IgD-negative memory B cell (primary cell): ENCODE measurements around the gene WWOX. TPM values are rescaled to one million over a fixed set of nuclear protein-coding genes. Genes with fewer than 3 reads are reported as not detected.

Experiments
- H3K27ac Mint-ChIP-seq, 3 donors: one replicate each; pipeline ENCODE4 v1.8.0; 2020 to 2022; ENCODE audit warnings: mild to moderate bottlenecking in 3 of 3, mixed read lengths in 3 of 3, moderate library complexity in 1 of 3
- H3K27me3 Mint-ChIP-seq: one replicate; pipeline ENCODE4 v1.8.0; 2021; ENCODE audit warnings: mixed read lengths
- H3K36me3 Mint-ChIP-seq: one replicate; pipeline ENCODE4 v1.8.0; 2020; ENCODE audit warnings: mild to moderate bottlenecking, mixed read lengths
- H3K4me1 Mint-ChIP-seq, 3 donors: one replicate each; pipeline ENCODE4 v1.8.0; 2020 to 2022; ENCODE audit warnings: mixed read lengths in 3 of 3, mild to moderate bottlenecking in 1 of 3
- H3K4me3 Mint-ChIP-seq, 4 donors: one replicate each; pipeline ENCODE4 v1.8.0; 2020 to 2022; ENCODE audit warnings: mild to moderate bottlenecking in 4 of 4, mixed read lengths in 4 of 4, moderate library complexity in 3 of 4
- H3K9me3 Mint-ChIP-seq, 3 donors: one replicate each; pipeline ENCODE4 v1.8.0; 2020 to 2021; ENCODE audit warnings: mixed read lengths in 3 of 3, mild to moderate bottlenecking in 1 of 3
- polyA plus RNA-seq: library from polyadenylated mRNA; unstranded; fragments of 300-500 nt; fragmentation: Illumina TruSeq; gene quantifications from one replicate; pipeline ENCODE4 v1.2.3, GENCODE V29; 2021

WWOX gene
- polyA plus RNA-seq, 1 donor from 2014 or later: 12.2 TPM

DNA sequence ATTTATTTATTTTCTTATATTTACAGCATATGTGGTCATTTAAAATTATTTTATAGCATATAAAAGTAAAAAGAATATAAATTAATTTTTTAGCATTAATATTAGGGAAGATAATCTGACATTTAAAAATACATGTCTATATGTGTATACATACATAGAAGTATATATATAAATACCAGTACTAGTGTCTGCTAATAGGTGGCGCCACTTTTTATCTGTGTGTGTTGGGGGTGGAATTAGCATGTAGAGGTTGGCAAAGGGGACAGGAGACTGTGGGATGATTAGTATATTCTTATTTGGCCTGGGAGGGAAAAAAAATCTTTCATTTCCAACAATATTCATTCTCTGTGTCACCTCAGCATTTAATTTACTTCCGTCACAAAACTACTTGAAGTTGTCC is 359.1 kb downstream of the WWOX start:
- H3K27me3 Mint-ChIP-seq: no peaks in the 10 kb centered on the region
- H3K27ac Mint-ChIP-seq: no peak overlapping the region
- H3K36me3 Mint-ChIP-seq: peaks cover 8% of the 10 kb centered on the region
- no peaks in the 10 kb centered on the region for H3K4me1 Mint-ChIP-seq
- no peak overlapping the region for H3K4me3 Mint-ChIP-seq
- peaks cover 0 to 3% (median 0%) of the 10 kb centered on the region in 3 donors for H3K9me3 Mint-ChIP-seq

GRCh38 chr16:78460428-78460827 is 361.0 kb downstream of the WWOX start:
- H3K27ac Mint-ChIP-seq: no peak overlapping the region
- H3K4me1 Mint-ChIP-seq: no peaks in the 10 kb centered on the region
- no peaks in the 10 kb centered on the region for H3K27me3 Mint-ChIP-seq
- no peak overlapping the region for H3K4me3 Mint-ChIP-seq
- H3K36me3 Mint-ChIP-seq: peaks cover 8% of the 10 kb centered on the region
- H3K9me3 Mint-ChIP-seq: peaks cover 3 to 9% (median 3%) of the 10 kb centered on the region in 3 donors

- H3K4me1 Mint-ChIP-seq: no peaks in the 10 kb centered on the region
- peaks cover 3 to 9% (median 3%) of the 10 kb centered on the region in 3 donors for H3K9me3 Mint-ChIP-seq
- H3K27ac Mint-ChIP-seq: no peak overlapping the region
- no peaks in the 10 kb centered on the region for H3K27me3 Mint-ChIP-seq
- H3K36me3 Mint-ChIP-seq: peaks cover 4% of the 10 kb centered on the region
- H3K4me3 Mint-ChIP-seq: no peak overlapping the region
Observed at GRCh38 chr16:78461087-78461486, 361.6 kb downstream of the WWOX start.

DNA sequence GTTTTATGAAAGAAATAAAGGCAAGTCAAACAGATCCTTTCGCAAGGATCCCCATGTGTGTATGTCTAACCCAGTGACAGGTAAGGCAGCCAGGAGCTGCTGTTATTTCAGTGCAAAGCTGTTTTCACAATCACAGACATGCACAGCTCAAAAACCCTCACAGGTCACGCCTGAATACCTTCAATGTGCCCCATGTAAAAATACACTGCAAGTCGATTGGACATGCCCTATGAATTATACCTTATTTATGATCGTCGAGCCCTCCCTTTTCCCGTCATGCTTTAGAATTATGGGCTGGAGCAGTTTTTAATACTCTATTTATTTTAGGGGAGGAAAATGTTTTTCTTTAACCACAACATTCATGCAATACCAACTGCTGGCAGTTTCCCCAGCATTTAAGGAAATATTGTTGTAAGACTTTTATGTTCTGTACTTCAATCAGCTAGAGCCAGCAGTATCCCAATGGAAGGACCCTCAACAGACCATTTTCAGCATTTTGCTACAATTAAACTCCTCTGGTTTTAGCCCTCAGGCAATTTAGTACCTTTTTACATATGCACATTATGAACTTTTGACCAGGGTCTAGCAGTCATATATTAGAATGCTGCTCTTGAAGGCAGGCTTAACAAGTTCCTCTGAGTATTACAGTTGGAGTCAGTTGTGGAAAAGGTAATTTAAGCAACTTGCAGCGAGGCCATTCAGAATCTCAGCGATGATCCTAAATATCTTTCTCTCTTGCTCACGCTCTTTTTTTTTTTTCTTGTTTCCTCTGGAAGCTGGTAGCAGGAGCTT is 362.2 kb downstream of the WWOX start:
- Mint-ChIP-seq H3K9me3 (peaks cover 3 to 9% (median 3%) of the 10 kb centered on the region in 3 donors), H3K27ac (no peak overlapping the region), H3K36me3 (peaks cover 4% of the 10 kb centered on the region), H3K27me3 (no peaks in the 10 kb centered on the region), H3K4me1 (no peaks in the 10 kb centered on the region), H3K4me3 (no peak overlapping the region)

DNA sequence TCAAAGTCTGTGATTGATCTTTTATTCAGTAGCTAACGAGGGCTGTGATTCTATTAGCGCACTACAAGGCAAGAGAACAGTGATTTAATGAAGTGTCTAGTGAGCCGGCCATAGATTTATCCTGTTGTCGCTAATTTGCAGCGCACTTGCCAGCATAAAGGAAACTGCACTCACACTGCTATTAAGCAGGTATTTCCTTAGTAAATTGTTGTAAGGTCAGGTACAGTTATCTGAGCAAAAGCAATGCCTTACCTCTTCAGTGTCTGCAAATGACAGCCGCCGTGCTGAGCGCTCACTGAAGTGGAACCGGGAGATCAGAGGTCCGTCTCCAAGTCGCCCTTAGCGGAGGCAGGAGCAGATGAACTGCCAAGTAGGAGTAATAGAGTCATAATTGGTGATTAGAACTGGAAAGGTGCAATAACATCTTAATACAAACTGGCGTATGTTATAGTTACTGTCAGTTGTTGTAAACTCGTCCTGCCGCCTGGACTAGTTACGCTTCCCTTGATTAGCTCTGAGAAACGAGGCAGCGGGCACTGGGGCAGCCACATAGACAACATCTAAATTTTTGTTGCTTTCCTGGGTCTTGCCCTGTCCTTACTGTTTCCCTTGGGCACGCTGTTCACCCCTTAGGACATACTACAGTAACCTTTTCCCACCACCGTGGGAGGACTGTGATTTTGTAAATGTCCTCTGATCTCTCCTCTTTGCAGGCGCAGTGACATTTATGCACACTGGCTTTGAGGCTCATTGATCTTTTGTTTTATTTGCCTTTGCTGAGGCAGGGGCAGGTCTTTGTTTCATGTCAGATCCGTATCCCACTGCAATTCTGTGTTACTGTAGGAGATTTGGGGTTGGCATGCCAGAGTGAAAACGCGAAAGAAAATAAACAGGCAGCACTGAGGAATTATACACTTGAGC is 363.1 kb downstream of the WWOX start:
- no peaks in the 10 kb centered on the region for H3K27me3 Mint-ChIP-seq
- H3K36me3 Mint-ChIP-seq: peaks cover 4% of the 10 kb centered on the region
- H3K4me3 Mint-ChIP-seq: no peak overlapping the region
- no peak overlapping the region for H3K27ac Mint-ChIP-seq
- H3K9me3 Mint-ChIP-seq: peaks cover 3 to 9% (median 3%) of the 10 kb centered on the region in 3 donors
- H3K4me1 Mint-ChIP-seq: no peaks in the 10 kb centered on the region

DNA sequence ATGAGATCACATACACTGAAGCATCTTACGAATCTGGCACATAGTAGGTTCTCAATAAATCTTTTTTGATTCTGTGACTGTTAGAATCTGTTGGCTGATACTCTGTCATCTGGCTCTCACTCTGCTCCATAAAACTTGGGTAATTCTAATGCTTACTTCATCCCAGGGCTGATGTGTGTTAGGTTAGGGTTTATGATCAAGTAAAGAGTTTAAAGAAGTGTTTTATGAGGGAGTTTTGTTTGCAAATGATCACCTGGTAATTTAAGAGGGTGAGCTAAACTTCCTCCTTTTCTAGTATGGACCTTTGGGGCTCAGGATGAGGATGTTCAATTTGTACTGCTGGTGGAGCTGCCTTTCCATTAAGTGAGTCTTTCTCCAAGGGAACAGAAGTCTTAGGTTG is 364.1 kb downstream of the WWOX start:
- no peak overlapping the region for H3K4me3 Mint-ChIP-seq
- H3K27ac Mint-ChIP-seq: no peak overlapping the region
- no peaks in the 10 kb centered on the region for H3K4me1 Mint-ChIP-seq
- H3K27me3 Mint-ChIP-seq: no peaks in the 10 kb centered on the region
- peaks cover 3 to 9% (median 3%) of the 10 kb centered on the region in 3 donors for H3K9me3 Mint-ChIP-seq
- peaks cover 4% of the 10 kb centered on the region for H3K36me3 Mint-ChIP-seq

GRCh38 chr16:78464833-78465232 is 365.4 kb downstream of the WWOX start:
- no peaks in the 10 kb centered on the region for H3K27me3 Mint-ChIP-seq
- H3K4me1 Mint-ChIP-seq: no peaks in the 10 kb centered on the region
- no peak overlapping the region for H3K27ac Mint-ChIP-seq
- H3K36me3 Mint-ChIP-seq: peaks cover 7% of the 10 kb centered on the region
- H3K9me3 Mint-ChIP-seq: peaks cover 3 to 9% (median 3%) of the 10 kb centered on the region in 3 donors
- peak overlapping the region in 2 of 4 donors; percentile 10 to 85 for H3K4me3 Mint-ChIP-seq

GRCh38 chr16:78465730-78466129 is 366.3 kb downstream of the WWOX start:
- H3K4me3 Mint-ChIP-seq: no peak overlapping the region
- no peaks in the 10 kb centered on the region for H3K4me1 Mint-ChIP-seq
- H3K27ac Mint-ChIP-seq: no peak overlapping the region
- no peaks in the 10 kb centered on the region for H3K27me3 Mint-ChIP-seq
- H3K36me3 Mint-ChIP-seq: peaks cover 4% of the 10 kb centered on the region
- peaks cover 3 to 9% (median 3%) of the 10 kb centered on the region in 3 donors for H3K9me3 Mint-ChIP-seq

GRCh38 chr16:78469787-78470186 is 370.3 kb downstream of the WWOX start:
- H3K27ac Mint-ChIP-seq: no peak overlapping the region
- H3K36me3 Mint-ChIP-seq: peaks cover 4% of the 10 kb centered on the region
- no peak overlapping the region for H3K4me3 Mint-ChIP-seq

DNA sequence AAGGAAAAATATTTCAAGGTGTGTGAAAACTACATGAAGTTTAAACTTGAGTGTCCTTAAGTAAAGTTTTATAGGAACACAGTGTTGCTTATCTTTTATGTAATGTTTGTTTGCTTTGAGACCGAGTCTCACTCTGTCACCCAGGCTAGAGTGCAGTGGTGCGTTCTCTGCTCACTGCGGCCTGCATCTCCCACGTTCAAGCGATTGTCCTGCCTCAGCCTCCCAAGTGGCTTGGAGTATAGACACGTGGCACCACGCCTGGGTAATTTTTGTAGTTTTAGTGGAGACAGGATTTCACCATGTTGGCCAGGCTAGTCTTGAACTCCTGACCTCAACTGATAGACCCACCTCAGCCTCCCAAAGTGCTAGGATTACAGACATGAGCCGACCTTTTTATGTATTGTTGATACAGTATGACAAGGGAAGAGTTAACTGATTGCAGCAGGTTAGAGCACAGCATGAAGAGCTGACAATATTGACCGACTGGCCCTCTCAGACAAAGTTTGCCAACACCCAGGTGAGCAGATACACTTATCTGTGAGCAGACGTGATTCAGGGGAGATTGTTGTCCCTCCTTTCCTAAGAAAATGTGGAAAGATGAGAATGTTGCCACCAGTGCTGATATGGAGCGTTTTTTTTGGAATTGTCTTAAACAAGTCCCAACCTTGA is 373.7 kb downstream of the WWOX start:
- no peak overlapping the region for H3K4me3 Mint-ChIP-seq
- no peaks in the 10 kb centered on the region for H3K9me3 Mint-ChIP-seq
- H3K27me3 Mint-ChIP-seq: no peaks in the 10 kb centered on the region
- peaks cover 0 to 8% (median 7%) of the 10 kb centered on the region in 3 donors for H3K4me1 Mint-ChIP-seq
- peaks cover 4% of the 10 kb centered on the region for H3K36me3 Mint-ChIP-seq
- H3K27ac Mint-ChIP-seq: no peak overlapping the region

More at GRCh38 chr16:78469787-78470186, 370.3 kb downstream of the WWOX start:
- H3K9me3 Mint-ChIP-seq: peaks cover 0 to 2% (median 2%) of the 10 kb centered on the region in 3 donors
- H3K27me3 Mint-ChIP-seq: no peaks in the 10 kb centered on the region
- peaks cover 0 to 4% (median 4%) of the 10 kb centered on the region in 3 donors for H3K4me1 Mint-ChIP-seq

DNA sequence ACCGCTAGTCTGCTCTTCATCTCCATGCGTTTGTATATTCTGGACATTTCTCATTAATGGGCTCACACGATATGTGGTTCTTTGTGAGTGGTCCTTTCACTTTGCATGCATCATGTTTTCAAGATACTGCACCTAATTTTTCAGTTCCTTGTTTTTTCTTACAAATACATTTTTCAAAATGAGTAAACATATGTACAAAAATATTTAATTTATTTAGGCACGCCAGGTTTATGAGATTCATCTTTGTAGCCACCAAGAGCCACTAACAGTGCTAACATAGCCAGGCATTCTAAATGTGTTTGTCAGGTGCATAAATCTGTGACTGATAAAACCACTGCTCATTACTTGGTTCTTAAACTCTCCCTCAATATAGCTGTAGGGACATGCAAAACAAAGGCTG is 375.3 kb downstream of the WWOX start:
- Mint-ChIP-seq H3K27ac (no peak overlapping the region), H3K27me3 (no peaks in the 10 kb centered on the region), H3K36me3 (peaks cover 2% of the 10 kb centered on the region), H3K9me3 (no peaks in the 10 kb centered on the region), H3K4me1 (peaks cover 0 to 8% (median 7%) of the 10 kb centered on the region in 3 donors), H3K4me3 (no peak overlapping the region)

DNA sequence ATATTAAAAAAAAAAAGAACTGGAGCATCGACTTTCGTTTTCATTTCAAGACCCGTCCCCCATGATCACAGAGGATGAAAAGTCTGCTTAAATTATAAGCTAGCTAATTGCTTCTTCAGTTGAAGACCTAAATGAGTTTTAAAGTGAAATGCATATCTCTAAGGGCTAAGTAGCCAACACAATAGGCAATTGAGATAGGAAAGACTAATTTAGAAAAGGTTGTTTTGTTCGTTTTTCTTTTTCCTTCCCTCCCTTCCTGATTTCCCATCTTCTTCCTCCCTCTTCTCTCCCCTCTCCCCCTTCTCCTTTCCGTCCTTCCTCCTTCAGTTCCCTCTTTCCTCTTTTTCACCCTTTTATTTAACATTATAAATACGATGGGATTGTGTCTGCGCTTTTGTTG is 377.2 kb downstream of the WWOX start:
- Mint-ChIP-seq H3K4me3 (no peak overlapping the region), H3K27ac (no peak overlapping the region), H3K36me3 (no peaks in the 10 kb centered on the region), H3K27me3 (no peaks in the 10 kb centered on the region), H3K9me3 (no peaks in the 10 kb centered on the region), H3K4me1 (peaks cover 0 to 8% (median 7%) of the 10 kb centered on the region in 3 donors)

DNA sequence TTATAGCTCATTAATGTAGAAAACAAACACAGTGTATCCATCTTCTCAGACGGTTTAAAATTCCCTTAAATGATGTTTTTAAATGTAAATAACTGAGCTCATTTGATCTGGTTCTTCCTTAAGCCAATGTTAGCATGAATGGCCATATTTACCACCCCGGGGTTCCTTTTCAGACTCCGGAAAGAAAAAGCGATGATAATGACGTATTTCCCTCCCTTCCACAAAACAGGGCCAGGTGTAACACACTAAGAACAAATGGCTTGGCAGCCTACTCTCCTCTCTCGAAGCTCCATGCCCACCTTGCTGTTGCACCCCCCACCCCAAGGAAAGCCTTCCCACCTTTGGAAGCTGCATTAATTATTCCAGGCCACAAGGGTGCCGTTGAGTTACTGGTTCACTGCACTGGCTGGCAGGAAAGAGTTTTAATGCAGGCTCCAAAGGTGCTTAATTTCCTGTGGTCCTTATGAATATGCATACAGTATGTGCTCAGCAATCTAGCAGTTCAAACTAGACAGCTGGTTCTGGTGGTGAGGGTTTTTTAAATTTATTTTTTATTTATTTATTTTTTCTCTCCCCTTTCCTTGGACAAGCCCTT is 378.9 kb downstream of the WWOX start:
- Mint-ChIP-seq H3K9me3 (no peaks in the 10 kb centered on the region), H3K4me3 (no peak overlapping the region), H3K27me3 (no peaks in the 10 kb centered on the region), H3K4me1 (peaks cover 0 to 8% (median 7%) of the 10 kb centered on the region in 3 donors), H3K27ac (no peak overlapping the region), H3K36me3 (no peaks in the 10 kb centered on the region)

- Mint-ChIP-seq H3K9me3 (no peaks in the 10 kb centered on the region), H3K4me3 (no peak overlapping the region), H3K27ac (no peak overlapping the region)
Observed at GRCh38 chr16:78479723-78480122, 380.3 kb downstream of the WWOX start.

More at GRCh38 chr16:78479723-78480122, 380.3 kb downstream of the WWOX start:
- Mint-ChIP-seq H3K4me1 (peaks cover 0 to 5% (median 3%) of the 10 kb centered on the region in 3 donors), H3K27me3 (no peaks in the 10 kb centered on the region), H3K36me3 (no peaks in the 10 kb centered on the region)
